ENCODE results near the gene SERPINA10. TPM values are rescaled to one million over a fixed set of nuclear protein-coding genes. Genes with fewer than 3 reads are reported as not detected.

Gene SERPINA10
- 0.04 TPM in 1 of 3 replicates, not detected in the others for total RNA-seq (2021)
- Bru-seq, nascent RNA: not detected
- long read RNA-seq, experiment 1: 0 reads
- long read RNA-seq, experiment 2: 0 reads
- long read RNA-seq, experiment 3: 0 reads

- Mint-ChIP-seq H3K4me1 (0 out of 2 replicates have a peak, but pooled peaks cover 3% of the 10 kb centered on the region), H3K4me3 (no peak within 1 kb of the TSS), H3K9me3 (peaks cover 3% of the 10 kb centered on the region), H3K27ac (no peak within 1 kb of the TSS), H3K36me3 (no peaks in the 10 kb centered on the region), H3K27me3 (ENCODE audit: low read depth) (no peaks in the 10 kb centered on the region)
- ATAC-seq (0 out of 2 replicates have a peak, but pooled peaks have one; percentile 19), DNase-seq (ENCODE audit: low spot score) (no peak)
- POLR2A ChIA-PET: no interaction called here
- CTCF ChIA-PET: interaction anchor here (1.1 to 1.5 kb wide), 2 partner anchors 156 to 194 kb away, joined by 5 to 8 read pairs; no protein-coding TSS in a partner anchor
- TF ChIP-seq GABPB1 (CRISPR knock-in tag; IDR thresholded peaks at IDR 0.05) (peak; percentile 13; the same call in 1 of the 2 replicates), ZNF532 (CRISPR knock-in tag; IDR thresholded peaks at IDR 0.05; ENCODE audit: borderline replicate concordance) (no peak), SOX15 (CRISPR knock-in tag; IDR thresholded peaks at IDR 0.05) (no peak), ATF3 (CRISPR knock-in tag; conservative IDR thresholded peaks at IDR 0.05) (no peak), NFATC4 (CRISPR knock-in tag; IDR thresholded peaks at IDR 0.05) (no peak)
Observed at GRCh38 chr14:94292872-94293577, at the start of gene SERPINA10. Gene SERPINA10, minus strand, starts transcription at chr14:94293268. Its CDS starts 2,675 bp downstream, at chr14:94290593.

- 0 out of 2 replicates have a peak, but pooled peaks cover 5% of the 10 kb centered on the region for H3K27me3 Mint-ChIP-seq (ENCODE audit: low read depth)
- TF ChIP-seq PREB (CRISPR knock-in tag; IDR thresholded peaks at IDR 0.05; ENCODE audit: borderline replicate concordance): no peak
- TF ChIP-seq TEAD1 (CRISPR knock-in tag; IDR thresholded peaks at IDR 0.05): no peak
- no peak for TF ChIP-seq FOXJ3 (CRISPR knock-in tag; IDR thresholded peaks at IDR 0.05; ENCODE audit: borderline replicate concordance)
- TF ChIP-seq ZNF121 (CRISPR knock-in tag; IDR thresholded peaks at IDR 0.05): no peak
- TF ChIP-seq NFYB (CRISPR knock-in tag; conservative IDR thresholded peaks at IDR 0.05; ENCODE audit: low read depth): no peak
- TF ChIP-seq ZNF219 (CRISPR knock-in tag; IDR thresholded peaks at IDR 0.05; ENCODE audit: borderline replicate concordance): no peak
- TF ChIP-seq TP53 (CRISPR knock-in tag; IDR thresholded peaks at IDR 0.05): no peak
- no peak for TF ChIP-seq FOXP1 (CRISPR knock-in tag; IDR thresholded peaks at IDR 0.05; ENCODE audit: borderline replicate concordance)
- no peak for TF ChIP-seq USF2 (CRISPR knock-in tag; IDR thresholded peaks at IDR 0.05)
- H3K4me1 Mint-ChIP-seq: no peaks in the 10 kb centered on the region
- POLR2A ChIA-PET: no interaction called here
- CTCF ChIA-PET: interaction anchor here (0.8 to 1.1 kb wide), 2 partner anchors 29 to 144 kb away, joined by 3 read pairs; no protein-coding TSS in a partner anchor
- H3K27ac Mint-ChIP-seq: no peak overlapping the region
- ATAC-seq (no peak), DNase-seq (ENCODE audit: low spot score) (no peak)
- H3K4me3 Mint-ChIP-seq: no peak overlapping the region
- H3K36me3 Mint-ChIP-seq: no peaks in the 10 kb centered on the region
- H3K9me3 Mint-ChIP-seq: peaks cover 11% of the 10 kb centered on the region
Observed at GRCh38 chr14:94342334-94342934, 49.4 kb upstream of the SERPINA10 start.
